Measurements from ENCODE around the gene ACACB. TPM values are rescaled to one million over a fixed set of nuclear protein-coding genes. Genes with fewer than 3 reads are reported as not detected.

Gene ACACB
- total RNA-seq, 1 experiment from 2014 or later: 26.2 TPM

- no peaks in the 10 kb centered on the region for H3K27me3 Mint-ChIP-seq (ENCODE audit: insufficient read depth, unreplicated experiment)
- H3K9me3 Mint-ChIP-seq (ENCODE audit: unreplicated experiment): no peaks in the 10 kb centered on the region
- intact Hi-C loops (cut with micrococcal nuclease; ENCODE audit: unreplicated experiment): no loop called here
- no peak overlapping the region for H3K27ac Mint-ChIP-seq (ENCODE audit: unreplicated experiment)
- no peaks in the 10 kb centered on the region for H3K36me3 Mint-ChIP-seq (ENCODE audit: insufficient read depth, unreplicated experiment)
- ChIA-PET POLR2A (no interaction called here), CTCF (no interaction called here)
- peaks cover 9% of the 10 kb centered on the region for H3K4me1 Mint-ChIP-seq (ENCODE audit: low read depth, unreplicated experiment)
- no peak for DNase-seq
- H3K27me3 ChIP-seq (replicated peaks; ENCODE audit: control insufficient read depth, insufficient read depth, low read length): no peaks in the 10 kb centered on the region
- peaks cover 16% of the 10 kb centered on the region for H3K4me1 ChIP-seq
- H3K4me3 Mint-ChIP-seq (ENCODE audit: unreplicated experiment): no peak overlapping the region
- no peak overlapping the region for H3K4me3 ChIP-seq (ENCODE audit: low read depth, low read length)
- TF ChIP-seq, protein P1, sequence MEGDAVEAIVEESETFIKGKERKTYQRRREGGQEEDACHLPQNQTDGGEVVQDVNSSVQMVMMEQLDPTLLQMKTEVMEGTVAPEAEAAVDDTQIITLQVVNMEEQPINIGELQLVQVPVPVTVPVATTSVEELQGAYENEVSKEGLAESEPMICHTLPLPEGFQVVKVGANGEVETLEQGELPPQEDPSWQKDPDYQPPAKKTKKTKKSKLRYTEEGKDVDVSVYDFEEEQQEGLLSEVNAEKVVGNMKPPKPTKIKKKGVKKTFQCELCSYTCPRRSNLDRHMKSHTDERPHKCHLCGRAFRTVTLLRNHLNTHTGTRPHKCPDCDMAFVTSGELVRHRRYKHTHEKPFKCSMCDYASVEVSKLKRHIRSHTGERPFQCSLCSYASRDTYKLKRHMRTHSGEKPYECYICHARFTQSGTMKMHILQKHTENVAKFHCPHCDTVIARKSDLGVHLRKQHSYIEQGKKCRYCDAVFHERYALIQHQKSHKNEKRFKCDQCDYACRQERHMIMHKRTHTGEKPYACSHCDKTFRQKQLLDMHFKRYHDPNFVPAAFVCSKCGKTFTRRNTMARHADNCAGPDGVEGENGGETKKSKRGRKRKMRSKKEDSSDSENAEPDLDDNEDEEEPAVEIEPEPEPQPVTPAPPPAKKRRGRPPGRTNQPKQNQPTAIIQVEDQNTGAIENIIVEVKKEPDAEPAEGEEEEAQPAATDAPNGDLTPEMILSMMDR (IDR thresholded peaks at IDR 0.05; ENCODE audit: insufficient read depth in 1 of 2, low read depth in 1 of 2, low read length in 1 of 2, severe bottlenecking in 1 of 2, unreplicated experiment in 1 of 2): no peak
- no peaks in the 10 kb centered on the region for H3K9me3 ChIP-seq
- BruUV-seq (replicated peaks): no TSS peak
- no peaks in the 10 kb centered on the region for H3K36me3 ChIP-seq (ENCODE audit: control insufficient read depth, insufficient read depth, low read length)
Observed at GRCh38 chr12:109147954-109148353, 31.6 kb downstream of the ACACB start.

- TF ChIP-seq, protein P1 (IDR thresholded peaks at IDR 0.05; ENCODE audit: insufficient read depth in 1 of 2, low read depth in 1 of 2, low read length in 1 of 2, severe bottlenecking in 1 of 2, unreplicated experiment in 1 of 2): no peak
- Histone ChIP-seq H3K4me3 (ENCODE audit: low read depth, low read length) (no peak overlapping the region), H3K4me1 (peaks cover 11% of the 10 kb centered on the region), H3K36me3 (ENCODE audit: control insufficient read depth, insufficient read depth, low read length) (no peaks in the 10 kb centered on the region), H3K9me3 (no peaks in the 10 kb centered on the region), H3K27me3 (replicated peaks; ENCODE audit: control insufficient read depth, insufficient read depth, low read length) (no peaks in the 10 kb centered on the region)
- no TSS peak for BruUV-seq (replicated peaks)
- no peaks in the 10 kb centered on the region for H3K9me3 Mint-ChIP-seq (ENCODE audit: unreplicated experiment)
- H3K4me1 Mint-ChIP-seq (ENCODE audit: low read depth, unreplicated experiment): peaks cover 4% of the 10 kb centered on the region
- intact Hi-C loops (cut with micrococcal nuclease; ENCODE audit: unreplicated experiment): no loop called here
- POLR2A ChIA-PET: no interaction called here
- no peak overlapping the region for H3K4me3 Mint-ChIP-seq (ENCODE audit: unreplicated experiment)
- DNase-seq: no peak
- H3K27ac Mint-ChIP-seq (ENCODE audit: unreplicated experiment): no peak overlapping the region
- no peaks in the 10 kb centered on the region for H3K36me3 Mint-ChIP-seq (ENCODE audit: insufficient read depth, unreplicated experiment)
- H3K27me3 Mint-ChIP-seq (ENCODE audit: insufficient read depth, unreplicated experiment): no peaks in the 10 kb centered on the region
- CTCF ChIA-PET: no interaction called here
Observed at GRCh38 chr12:109150124-109150640, 33.8 kb downstream of the ACACB start.

- TF ChIP-seq, protein P1 (IDR thresholded peaks at IDR 0.05; ENCODE audit: insufficient read depth in 1 of 2, low read depth in 1 of 2, low read length in 1 of 2, severe bottlenecking in 1 of 2, unreplicated experiment in 1 of 2): no peak
- ChIA-PET CTCF (no interaction called here), POLR2A (no interaction called here)
- DNase-seq: no peak
- H3K9me3 Mint-ChIP-seq (ENCODE audit: unreplicated experiment): no peaks in the 10 kb centered on the region
- H3K4me1 Mint-ChIP-seq (ENCODE audit: low read depth, unreplicated experiment): no peaks in the 10 kb centered on the region
- no peaks in the 10 kb centered on the region for H3K9me3 ChIP-seq
- no TSS peak for BruUV-seq (replicated peaks)
- no peaks in the 10 kb centered on the region for H3K36me3 ChIP-seq (ENCODE audit: control insufficient read depth, insufficient read depth, low read length)
- no peak overlapping the region for H3K27ac Mint-ChIP-seq (ENCODE audit: unreplicated experiment)
- H3K27me3 ChIP-seq (replicated peaks; ENCODE audit: control insufficient read depth, insufficient read depth, low read length): no peaks in the 10 kb centered on the region
- no peak overlapping the region for H3K4me3 Mint-ChIP-seq (ENCODE audit: unreplicated experiment)
- H3K27me3 Mint-ChIP-seq (ENCODE audit: insufficient read depth, unreplicated experiment): no peaks in the 10 kb centered on the region
- intact Hi-C loops (cut with micrococcal nuclease; ENCODE audit: unreplicated experiment): no loop called here
- H3K4me1 ChIP-seq: peaks cover 4% of the 10 kb centered on the region; the same call in 1 of the 2 replicates
- H3K36me3 Mint-ChIP-seq (ENCODE audit: insufficient read depth, unreplicated experiment): no peaks in the 10 kb centered on the region
- no peak overlapping the region for H3K4me3 ChIP-seq (ENCODE audit: low read depth, low read length)
Observed at GRCh38 chr12:109151457-109151856, 35.1 kb downstream of the ACACB start.
